Measurements from ENCODE around the gene TEKTIP1. TPM values are rescaled to one million over a fixed set of nuclear protein-coding genes. Genes with fewer than 3 reads are reported as not detected.

TEKTIP1 gene
- total and polyA plus RNA-seq, 2 experiments from 2014 or later, result 1.5 TPM; not detected in 1

DNA sequence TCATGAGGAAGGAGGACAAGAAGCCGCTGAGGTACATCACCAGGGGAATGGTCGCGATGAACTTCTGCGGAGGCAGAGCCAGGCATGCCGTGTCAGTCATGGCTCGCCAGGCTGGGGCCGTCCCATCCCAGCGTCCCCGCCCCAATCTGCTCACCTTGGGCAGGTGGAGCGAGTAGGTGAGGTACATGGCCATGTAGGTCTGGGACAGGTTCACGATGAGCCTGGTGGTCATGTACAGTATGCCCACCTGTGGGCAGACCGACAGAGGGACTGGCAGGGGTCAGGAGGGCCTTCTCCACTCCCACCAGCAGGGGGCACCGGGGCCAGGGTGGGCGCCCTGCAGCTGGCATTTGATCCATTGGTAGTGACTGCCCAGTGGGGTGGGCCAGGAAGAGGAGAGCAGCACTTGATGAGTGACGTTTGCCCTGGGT, 8.3 kb downstream of the TEKTIP1 start:
- TF ChIP-seq, protein P1, sequence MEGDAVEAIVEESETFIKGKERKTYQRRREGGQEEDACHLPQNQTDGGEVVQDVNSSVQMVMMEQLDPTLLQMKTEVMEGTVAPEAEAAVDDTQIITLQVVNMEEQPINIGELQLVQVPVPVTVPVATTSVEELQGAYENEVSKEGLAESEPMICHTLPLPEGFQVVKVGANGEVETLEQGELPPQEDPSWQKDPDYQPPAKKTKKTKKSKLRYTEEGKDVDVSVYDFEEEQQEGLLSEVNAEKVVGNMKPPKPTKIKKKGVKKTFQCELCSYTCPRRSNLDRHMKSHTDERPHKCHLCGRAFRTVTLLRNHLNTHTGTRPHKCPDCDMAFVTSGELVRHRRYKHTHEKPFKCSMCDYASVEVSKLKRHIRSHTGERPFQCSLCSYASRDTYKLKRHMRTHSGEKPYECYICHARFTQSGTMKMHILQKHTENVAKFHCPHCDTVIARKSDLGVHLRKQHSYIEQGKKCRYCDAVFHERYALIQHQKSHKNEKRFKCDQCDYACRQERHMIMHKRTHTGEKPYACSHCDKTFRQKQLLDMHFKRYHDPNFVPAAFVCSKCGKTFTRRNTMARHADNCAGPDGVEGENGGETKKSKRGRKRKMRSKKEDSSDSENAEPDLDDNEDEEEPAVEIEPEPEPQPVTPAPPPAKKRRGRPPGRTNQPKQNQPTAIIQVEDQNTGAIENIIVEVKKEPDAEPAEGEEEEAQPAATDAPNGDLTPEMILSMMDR (IDR thresholded peaks at IDR 0.05; ENCODE audit: poor library complexity), result peak; percentile 18
- TF ChIP-seq EZH2 (IDR thresholded peaks at IDR 0.05; ENCODE audit: borderline replicate concordance), result no peak
- no peak for DNase-seq (ENCODE audit: low spot score)
- H3K27me3 ChIP-seq, result no peaks in the 10 kb centered on the region
- H3K4me2 ChIP-seq, result no peak overlapping the region
- 90% methylated on average over 14 of the region's 15 CpGs for WGBS (ENCODE audit: low lambda C conversion rate, missing lambda C conversion rate)
- no peaks in the 10 kb centered on the region for H3K9me2 ChIP-seq (replicated peaks; ENCODE audit: insufficient read depth)
- no peaks in the 10 kb centered on the region for H3K9me3 ChIP-seq (ENCODE audit: low read depth)
- no peaks in the 10 kb centered on the region for H4K20me1 ChIP-seq (ENCODE audit: insufficient read depth, poor library complexity, severe bottlenecking)
- no peak overlapping the region for H2AFZ ChIP-seq
- no peak overlapping the region for H3K4me3 ChIP-seq
- no peaks in the 10 kb centered on the region for H3K36me3 ChIP-seq (replicated peaks; ENCODE audit: insufficient read depth, low read depth)
- H3K27ac ChIP-seq, result no peak overlapping the region
- H3K4me1 ChIP-seq (ENCODE audit: insufficient read depth), result no peaks in the 10 kb centered on the region
- no peaks in the 10 kb centered on the region for H3K79me2 ChIP-seq

DNA sequence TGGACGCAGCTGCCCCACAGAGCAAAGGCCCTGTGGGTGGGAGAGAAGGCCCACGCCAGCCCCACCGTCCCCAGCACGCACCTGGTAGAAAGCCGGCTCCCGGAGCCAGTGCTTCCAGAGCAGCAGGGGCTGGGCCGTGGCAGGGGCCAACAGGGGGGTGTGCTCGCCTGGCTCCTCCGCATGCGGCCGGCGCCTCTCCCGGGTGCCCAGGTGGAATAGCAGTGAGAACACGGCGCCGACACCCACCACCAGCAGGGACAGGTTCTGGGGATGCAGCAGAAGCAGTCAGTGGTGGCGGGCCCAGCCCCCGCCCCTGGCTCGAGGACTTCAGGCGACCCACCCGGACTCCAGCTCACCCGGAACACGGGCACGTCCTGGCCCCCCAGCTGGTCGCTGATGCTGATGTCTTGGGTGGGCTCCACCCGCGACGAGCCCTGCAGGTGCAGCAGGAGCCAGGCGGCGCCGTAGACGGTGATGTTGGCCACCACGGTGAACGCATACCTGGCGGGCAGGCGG, 8.9 kb downstream of the TEKTIP1 start:
- Histone ChIP-seq H3K9me3 (ENCODE audit: low read depth) (no peaks in the 10 kb centered on the region), H3K4me1 (ENCODE audit: insufficient read depth) (no peaks in the 10 kb centered on the region), H3K27ac (no peak overlapping the region), H4K20me1 (ENCODE audit: insufficient read depth, poor library complexity, severe bottlenecking) (no peaks in the 10 kb centered on the region), H3K79me2 (no peaks in the 10 kb centered on the region), H3K9me2 (replicated peaks; ENCODE audit: insufficient read depth) (no peaks in the 10 kb centered on the region), H3K36me3 (replicated peaks; ENCODE audit: insufficient read depth, low read depth) (no peaks in the 10 kb centered on the region), H2AFZ (no peak overlapping the region), H3K4me2 (no peak overlapping the region), H3K27me3 (no peaks in the 10 kb centered on the region), H3K4me3 (no peak overlapping the region)
- 97% methylated on average over 15 of the region's 36 CpGs for WGBS (ENCODE audit: low lambda C conversion rate, missing lambda C conversion rate)
- TF ChIP-seq EZH2 (IDR thresholded peaks at IDR 0.05; ENCODE audit: borderline replicate concordance) (no peak), EZH2phosphoT487 (IDR thresholded peaks at IDR 0.05; ENCODE audit: low read depth, severe bottlenecking, unreplicated experiment) (no peak)
- TF ChIP-seq, protein P1 (IDR thresholded peaks at IDR 0.05; ENCODE audit: poor library complexity), result no peak
- no peak for DNase-seq (ENCODE audit: low spot score)

DNA sequence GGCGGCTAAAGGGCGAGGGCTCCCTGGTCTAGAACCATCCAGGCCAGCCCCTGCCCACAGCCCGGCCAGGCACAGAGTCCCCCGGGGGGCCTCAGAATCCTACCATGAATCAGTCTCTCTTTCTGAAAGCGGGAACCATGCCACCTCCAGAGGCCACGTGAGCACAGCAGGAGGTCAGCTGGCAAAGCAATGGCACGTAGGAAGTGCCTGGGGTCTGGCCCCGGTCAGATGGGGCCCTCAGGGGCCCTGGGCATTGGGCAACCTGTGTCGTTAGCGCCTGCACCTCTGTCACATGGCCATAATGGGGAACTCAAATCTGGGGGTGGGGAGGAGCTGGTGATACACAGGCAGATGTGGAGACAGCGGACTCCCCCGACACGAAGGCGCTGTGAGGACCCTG, 9.6 kb downstream of the TEKTIP1 start:
- Histone ChIP-seq H3K79me2 (no peaks in the 10 kb centered on the region), H2AFZ (no peak overlapping the region), H3K27me3 (no peaks in the 10 kb centered on the region), H3K27ac (no peak overlapping the region), H3K9me3 (ENCODE audit: low read depth) (no peaks in the 10 kb centered on the region), H3K4me1 (ENCODE audit: insufficient read depth) (no peaks in the 10 kb centered on the region), H3K4me3 (no peak overlapping the region), H3K36me3 (replicated peaks; ENCODE audit: insufficient read depth, low read depth) (no peaks in the 10 kb centered on the region), H3K9me2 (replicated peaks; ENCODE audit: insufficient read depth) (no peaks in the 10 kb centered on the region), H4K20me1 (ENCODE audit: insufficient read depth, poor library complexity, severe bottlenecking) (no peaks in the 10 kb centered on the region), H3K4me2 (no peak overlapping the region)
- DNase-seq (ENCODE audit: low spot score), result no peak
- TF ChIP-seq EZH2 (IDR thresholded peaks at IDR 0.05; ENCODE audit: borderline replicate concordance), result no peak
- TF ChIP-seq, protein P1 (IDR thresholded peaks at IDR 0.05; ENCODE audit: poor library complexity), result no peak
- TF ChIP-seq EZH2phosphoT487 (IDR thresholded peaks at IDR 0.05; ENCODE audit: low read depth, severe bottlenecking, unreplicated experiment), result no peak
- 93% methylated on average over 14 of the region's 14 CpGs for WGBS (ENCODE audit: low lambda C conversion rate, missing lambda C conversion rate)

DNA sequence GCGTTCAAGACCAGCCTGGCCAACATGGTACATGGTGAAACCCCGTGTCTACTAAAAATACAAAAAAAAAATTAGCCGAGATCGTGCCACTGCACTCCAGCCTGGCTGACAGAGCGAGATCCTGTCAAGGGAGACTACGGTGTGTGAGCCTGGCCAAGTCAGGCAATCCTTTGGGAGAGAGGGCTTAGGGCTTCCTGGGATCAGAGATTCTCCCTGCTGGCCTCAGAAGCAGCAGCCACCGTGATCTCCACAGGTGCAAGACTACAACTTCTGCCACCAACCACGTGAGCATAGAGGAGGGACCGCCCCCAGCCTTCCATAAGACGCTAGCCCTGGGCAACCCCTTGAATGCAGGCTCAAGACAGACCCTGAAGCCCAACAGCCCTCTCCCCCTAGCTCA, 10.8 kb downstream of the TEKTIP1 start:
- no peaks in the 10 kb centered on the region for H3K9me2 ChIP-seq (replicated peaks; ENCODE audit: insufficient read depth)
- H3K27me3 ChIP-seq, result no peaks in the 10 kb centered on the region
- H3K36me3 ChIP-seq (replicated peaks; ENCODE audit: insufficient read depth, low read depth), result no peaks in the 10 kb centered on the region
- H3K27ac ChIP-seq, result no peak overlapping the region
- no peak overlapping the region for H3K4me2 ChIP-seq
- H2AFZ ChIP-seq, result no peak overlapping the region
- WGBS (ENCODE audit: low lambda C conversion rate, missing lambda C conversion rate), result 94% methylated on average over 10 of the region's 10 CpGs
- TF ChIP-seq EZH2 (IDR thresholded peaks at IDR 0.05; ENCODE audit: borderline replicate concordance) (no peak), EZH2phosphoT487 (IDR thresholded peaks at IDR 0.05; ENCODE audit: low read depth, severe bottlenecking, unreplicated experiment) (no peak)
- TF ChIP-seq, protein P1 (IDR thresholded peaks at IDR 0.05; ENCODE audit: poor library complexity), result no peak
- H3K79me2 ChIP-seq, result no peaks in the 10 kb centered on the region
- no peak overlapping the region for H3K4me3 ChIP-seq
- H3K9me3 ChIP-seq (ENCODE audit: low read depth), result no peaks in the 10 kb centered on the region
- no peaks in the 10 kb centered on the region for H4K20me1 ChIP-seq (ENCODE audit: insufficient read depth, poor library complexity, severe bottlenecking)
- no peak for DNase-seq (ENCODE audit: low spot score)
- no peaks in the 10 kb centered on the region for H3K4me1 ChIP-seq (ENCODE audit: insufficient read depth)
